Hematopoietic multipotent progenitor cell (in vitro differentiated cells): ENCODE results near the gene ETHE1. TPM values are rescaled to one million over a fixed set of nuclear protein-coding genes. Genes with fewer than 3 reads are reported as not detected.

ENCODE experiments used
- DNase-seq, 3 donors: peaks; one replicate each; pipeline ENCODE4 v3.0.0-alpha.2; 2011 to 2015; ENCODE audit warnings: low read depth in 2 of 3, low spot score in 2 of 3
- total RNA-seq: library from RNA; depleted of rRNA; stranded (reverse); fragments of >200 nt; gene quantifications from one replicate; pipeline ENCODE4 v1.2.3, GENCODE V29; 2012

ETHE1 gene, protein sequence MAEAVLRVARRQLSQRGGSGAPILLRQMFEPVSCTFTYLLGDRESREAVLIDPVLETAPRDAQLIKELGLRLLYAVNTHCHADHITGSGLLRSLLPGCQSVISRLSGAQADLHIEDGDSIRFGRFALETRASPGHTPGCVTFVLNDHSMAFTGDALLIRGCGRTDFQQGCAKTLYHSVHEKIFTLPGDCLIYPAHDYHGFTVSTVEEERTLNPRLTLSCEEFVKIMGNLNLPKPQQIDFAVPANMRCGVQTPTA
- 112 TPM for total RNA-seq

DNA sequence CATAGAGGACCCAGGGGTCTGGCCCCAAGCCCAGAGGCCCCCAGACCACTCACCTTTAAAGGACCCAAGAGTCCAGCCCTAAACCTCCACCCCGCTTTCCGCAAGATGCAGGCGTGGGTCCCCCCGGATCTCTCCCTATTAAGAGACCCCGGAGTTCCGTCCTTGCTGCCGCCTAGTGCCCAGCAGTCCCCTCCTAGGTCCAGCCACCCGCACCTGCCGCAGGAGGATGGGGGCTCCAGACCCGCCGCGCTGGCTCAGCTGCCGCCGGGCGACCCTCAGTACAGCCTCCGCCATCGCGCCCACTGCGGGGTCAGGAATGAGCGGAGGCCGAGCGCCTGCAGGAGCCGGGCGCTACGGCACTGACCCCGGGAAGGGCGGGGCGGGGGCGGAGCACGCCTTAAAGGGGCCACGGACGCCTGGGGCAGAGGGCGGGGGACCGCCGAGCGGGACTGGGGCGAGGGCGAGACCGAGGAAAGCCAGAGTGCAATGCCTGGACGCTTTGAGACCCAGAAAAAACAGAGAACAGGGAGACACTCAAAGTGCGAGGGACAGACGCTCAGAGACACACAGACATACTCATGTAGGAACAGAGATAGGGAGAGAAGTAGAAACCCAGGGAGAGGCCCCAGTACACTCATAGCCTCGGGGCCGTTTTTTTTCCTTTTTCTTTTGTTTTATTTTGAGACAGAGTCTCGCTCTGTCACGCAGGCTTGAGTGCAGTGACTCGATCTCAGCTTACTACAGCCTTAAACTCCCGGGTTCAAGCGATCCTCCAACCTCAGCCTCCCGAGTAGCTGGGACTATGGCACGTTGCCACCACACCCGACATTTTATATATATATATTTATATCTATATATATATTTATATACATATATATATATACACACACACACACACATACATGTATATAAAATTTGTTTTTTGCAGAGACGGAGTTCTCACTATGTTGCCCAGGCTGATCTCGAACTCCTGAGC lies at the start of gene ETHE1:
TSS of gene ETHE1 (minus strand) at position 318 of the 976 bp plus-strand sequence. CDS start at position 294, 24 bp downstream.
- DNase-seq, result peak in 2 of 3 donors; percentile 63 to 64

DNA sequence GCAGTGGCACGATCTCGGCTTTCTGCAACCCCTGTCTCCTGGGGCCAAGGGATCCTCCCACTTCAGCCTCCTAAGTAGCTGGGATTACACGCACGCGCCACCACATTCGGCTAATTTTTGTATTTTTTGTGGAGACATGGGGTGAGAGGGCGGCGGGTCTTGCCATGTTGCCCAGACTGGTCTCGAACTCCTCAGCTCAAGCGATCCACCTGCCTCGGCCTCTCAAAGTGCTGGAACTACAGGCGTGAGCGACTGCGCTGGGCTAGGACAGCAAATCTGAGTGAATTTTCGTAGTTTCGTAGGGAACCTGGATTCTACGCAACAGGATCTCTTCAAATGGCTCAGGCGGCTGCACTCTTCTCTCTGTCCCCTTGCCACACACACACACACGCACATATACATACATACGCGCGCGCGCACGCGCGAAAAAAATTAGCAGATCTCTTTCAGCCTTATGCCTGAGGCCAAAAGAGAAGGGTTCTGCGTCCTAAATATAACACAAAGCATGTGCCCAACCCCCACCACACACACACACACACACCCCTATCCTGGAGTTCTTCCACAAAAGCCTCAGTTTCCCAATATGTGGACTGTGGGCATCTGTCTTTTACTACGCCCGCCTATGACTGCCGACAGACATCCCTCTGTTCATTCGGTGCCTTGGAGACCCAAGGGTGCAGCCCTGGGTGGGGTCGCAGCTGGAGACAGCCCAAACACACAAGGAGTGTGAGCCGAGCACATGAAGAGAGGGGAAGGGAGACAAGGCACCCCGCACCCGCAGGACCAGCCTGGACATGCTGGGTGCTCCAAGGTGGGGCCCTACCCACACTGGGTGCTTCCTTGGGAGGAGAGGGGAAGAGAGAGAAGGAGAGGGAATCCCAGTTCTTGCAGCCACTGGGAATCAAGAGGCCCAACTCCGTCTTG lies 49.2 kb upstream of the ETHE1 start:
- DNase-seq, result no peak

DNA sequence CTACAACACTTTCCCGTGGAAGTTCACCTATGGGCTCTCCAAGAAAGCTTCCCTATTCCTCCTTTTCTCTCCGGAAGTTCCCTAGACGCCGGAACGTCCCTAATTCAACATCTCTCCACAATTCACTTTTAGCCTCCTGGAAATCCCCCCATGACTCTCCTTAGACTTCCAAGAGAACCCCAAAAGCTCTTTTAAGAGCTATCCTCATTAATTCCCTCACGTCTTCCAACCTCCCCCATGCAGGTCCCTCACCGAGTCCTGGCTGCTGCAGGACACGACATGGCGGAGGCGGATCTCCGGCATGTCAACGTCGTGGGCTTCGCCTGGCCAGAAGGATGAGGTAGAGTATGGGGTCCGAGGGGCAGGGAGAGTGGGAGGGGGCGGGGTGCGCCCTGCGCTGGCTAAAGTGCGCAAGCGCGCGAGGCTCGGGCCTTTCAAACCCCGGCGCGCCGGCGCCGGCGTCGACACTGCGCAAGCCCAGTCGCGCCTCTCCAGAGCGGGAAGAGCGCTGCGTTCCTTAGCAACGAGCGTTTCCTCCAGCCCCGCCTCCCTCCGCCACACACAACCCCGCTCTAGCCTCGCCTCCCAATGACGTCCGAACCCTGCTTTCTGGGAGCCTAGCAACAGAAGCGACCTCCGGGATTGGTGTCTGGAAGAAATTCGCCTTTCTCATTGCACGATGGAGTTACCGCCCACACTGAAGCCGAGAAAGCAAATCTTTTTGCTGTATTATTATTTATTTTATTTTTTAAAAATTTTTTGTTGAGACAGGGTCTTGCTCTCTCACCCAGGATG lies 48.4 kb upstream of the ETHE1 start, which contains the start of the genes PINLYP and XRCC1:
TSS of gene PINLYP (plus strand) at position 646 of the 795 bp plus-strand sequence. CDS start 1,391 bp downstream, outside the sequence.
TSS of gene XRCC1 (minus strand) at position 372 of the 795 bp plus-strand sequence. CDS start at position 303, 69 bp downstream.
- peak; percentile 93 to 100 (median 99) for DNase-seq

DNA sequence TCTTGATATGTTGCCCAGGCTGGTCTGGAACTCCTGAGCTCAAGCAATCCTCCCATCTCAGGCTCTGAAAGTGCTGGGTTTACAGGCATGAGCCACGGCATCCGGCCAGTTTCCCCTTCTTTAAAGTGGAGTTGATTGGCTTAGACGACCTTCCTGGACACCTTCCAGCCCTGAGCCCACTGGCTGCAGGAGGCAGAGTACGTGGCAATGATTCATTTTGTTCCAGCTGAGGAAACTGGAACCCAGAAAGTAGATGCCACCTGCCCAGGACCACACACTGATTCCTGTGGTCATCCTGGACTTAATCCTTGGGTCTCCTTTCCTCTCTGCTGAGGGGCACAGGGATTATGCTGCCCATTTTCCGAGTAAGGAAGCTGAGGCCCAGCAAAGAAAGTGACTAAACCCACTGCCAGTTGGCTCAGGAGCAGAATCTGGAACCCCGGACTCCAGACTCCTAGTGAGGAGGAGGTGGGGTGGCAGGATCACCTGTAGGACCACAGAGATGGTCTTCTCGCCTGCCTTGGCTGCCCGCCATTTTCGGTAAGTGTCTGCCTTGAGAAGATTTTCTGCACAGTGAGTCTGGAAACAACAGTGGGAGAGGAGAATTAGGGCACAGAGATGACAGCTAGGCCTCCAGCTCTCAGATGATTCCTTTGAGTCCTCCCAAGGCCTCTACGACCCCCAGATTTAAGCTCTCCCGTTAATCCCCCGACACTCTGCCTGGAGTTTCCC lies 47.6 kb upstream of the ETHE1 start:
- no peak for DNase-seq

DNA sequence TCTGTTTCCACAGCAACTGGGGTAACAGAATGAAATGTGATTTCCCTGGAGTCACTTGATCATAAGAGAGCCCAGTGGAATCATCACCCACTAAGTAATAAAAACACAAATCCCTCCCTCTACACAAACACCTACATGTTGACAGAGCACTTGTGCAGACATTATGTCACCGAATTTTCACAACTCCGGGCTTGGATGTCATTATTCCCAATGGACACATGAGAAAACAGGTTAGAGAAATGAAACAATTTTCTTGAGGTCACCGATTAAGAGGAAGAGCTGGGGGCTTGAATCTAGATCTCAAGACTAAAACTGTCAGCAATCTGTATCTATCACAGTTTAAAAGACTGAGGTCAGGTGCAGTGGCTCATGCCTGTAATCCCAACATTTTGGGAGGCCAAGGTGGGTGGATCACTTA lies 45.2 kb upstream of the ETHE1 start:
- DNase-seq, result no peak

DNA sequence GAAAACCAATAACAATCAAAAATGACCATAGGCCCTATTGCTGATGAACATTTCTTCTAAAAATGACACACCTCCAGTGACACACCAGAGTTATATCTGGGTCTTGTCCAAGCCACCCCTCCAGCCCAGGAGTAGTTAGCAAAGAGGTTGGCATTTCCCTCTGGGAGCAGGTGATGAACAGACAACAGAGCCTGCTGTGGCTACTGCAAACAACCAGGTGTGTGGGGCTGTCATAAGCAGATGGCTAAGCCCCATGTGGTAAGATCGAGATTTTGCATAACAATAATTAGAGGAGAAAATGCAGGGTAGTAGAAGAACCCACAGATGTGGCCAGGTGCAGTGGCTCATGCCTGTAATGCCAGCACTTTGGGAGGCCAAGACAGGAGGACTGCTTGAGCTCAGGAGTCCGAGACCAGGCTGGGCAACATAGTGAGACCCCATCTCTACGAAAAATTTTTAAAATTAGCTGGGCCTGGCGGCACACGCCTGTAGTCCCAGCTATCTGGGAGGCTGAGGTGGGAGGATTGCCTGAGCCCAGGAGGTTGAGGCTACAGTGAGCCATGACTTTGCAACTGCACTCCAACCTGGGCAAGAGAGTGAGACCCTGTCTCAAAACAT lies 43.3 kb upstream of the ETHE1 start:
- DNase-seq, result no peak

DNA sequence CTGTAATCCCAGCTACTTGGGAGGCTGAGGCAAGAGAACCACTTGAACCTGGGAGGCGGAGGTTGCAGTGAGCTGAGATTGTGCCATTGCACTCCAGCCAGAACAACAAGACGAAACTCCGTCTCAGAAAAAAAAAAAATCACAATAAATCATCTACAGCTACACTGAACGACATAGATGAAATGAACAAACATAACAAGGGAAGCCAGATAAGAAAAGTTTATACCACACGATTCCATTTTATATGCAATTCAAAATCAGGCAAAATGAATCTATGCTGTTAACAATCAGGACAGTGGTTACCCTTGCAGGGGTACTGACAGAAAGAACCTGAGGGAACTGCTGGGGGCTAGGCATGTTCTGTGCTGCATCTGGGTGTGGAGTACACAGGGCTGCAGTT lies 42.7 kb upstream of the ETHE1 start:
- DNase-seq, result no peak

DNA sequence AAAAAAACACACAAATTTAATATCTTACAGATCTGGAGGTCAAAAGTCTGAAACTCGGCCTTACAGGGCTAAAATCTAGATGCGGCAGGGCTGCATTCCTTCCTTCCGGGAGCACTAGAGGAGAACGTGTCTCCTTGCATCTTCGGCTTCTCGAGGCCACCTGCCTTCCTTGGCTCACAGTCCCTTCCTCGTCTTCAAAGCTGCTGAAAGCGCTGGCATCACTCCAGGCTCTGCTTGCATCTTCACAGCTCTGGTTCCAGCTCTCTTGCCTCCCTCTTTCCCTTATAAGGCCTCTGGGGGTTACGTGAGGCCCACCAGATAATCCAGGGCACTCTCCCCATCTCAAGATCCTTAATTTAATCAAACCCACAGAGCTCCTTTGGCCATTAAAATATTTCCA lies 37.8 kb upstream of the ETHE1 start:
- DNase-seq, result no peak

DNA sequence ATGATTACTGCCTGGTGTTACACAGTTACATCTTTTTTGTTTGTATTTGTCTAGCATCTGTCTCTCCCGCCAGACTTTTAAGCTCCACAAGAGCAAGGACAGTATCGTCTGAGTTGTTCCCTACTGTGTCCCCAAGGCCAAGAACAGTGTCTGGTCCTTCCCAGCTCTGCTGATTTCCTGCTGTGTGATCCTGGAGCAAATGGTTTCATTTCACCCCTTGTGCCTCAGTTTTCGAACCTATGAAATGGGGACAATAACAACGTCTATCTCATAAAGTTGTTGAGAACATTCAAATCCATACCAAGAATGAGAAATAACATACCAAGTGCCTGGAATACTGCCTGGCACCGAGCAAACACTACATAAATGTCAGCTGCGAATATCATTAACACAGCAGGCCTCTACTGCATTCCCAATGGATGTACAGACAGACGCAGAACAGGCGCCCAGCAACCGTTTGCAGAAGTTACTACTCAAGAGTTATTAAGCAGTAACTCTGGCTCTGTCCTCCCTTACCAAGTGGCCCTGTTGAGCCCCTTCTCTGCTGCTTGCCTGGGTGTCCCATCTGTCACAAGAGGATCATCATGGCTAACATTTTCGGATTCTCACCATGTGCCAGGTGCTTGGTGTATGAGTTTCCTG lies 36.9 kb upstream of the ETHE1 start:
- DNase-seq, result no peak

DNA sequence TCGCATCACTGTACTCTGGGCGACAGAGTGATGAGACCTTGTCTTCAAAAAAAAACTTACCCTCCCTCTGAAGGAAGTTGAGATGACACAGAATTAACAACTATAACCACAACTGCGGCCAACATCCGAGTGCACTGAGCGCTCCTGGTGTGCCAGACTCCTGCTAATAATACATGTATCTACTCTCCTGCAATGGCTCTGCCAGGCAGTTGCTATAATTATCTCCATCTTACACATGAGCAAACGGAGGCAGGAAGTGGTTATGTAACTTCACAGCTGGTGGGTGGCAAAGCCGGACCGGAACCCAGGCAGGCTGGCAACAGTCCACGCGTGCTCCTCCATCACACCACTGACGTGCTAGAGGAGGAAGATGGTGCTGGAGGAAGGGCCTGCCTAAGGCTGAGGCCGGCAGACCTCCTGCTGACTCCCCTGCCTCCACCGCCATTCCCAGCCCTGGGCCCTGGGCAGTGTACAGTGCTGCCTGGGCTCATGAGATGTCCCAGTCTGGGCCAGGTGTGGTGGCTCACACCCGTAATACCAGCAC lies 35.8 kb upstream of the ETHE1 start:
- DNase-seq, result peak; percentile 59 to 98 (median 96)

DNA sequence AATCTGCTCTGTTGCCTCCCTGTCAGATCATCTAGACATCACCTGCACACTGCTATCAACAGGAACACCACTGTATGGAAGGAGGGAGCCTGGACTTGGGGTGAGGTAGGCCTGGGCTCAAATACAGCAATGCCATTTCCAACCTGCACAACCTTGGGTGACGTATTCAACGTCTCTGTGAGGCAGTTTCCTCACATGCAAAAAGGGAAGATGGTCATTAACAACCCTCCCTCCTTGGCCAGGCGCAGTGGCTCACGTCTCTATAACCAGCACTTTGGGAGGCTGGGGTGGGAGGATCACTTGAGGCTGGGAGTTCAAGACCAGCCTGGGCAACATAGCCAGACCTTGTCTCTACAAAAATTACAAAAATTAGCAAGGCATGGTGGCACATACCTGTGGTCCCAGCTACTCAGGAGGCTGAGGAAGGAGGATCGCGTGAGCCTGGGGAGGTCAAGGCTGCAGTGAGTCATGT lies 35.3 kb upstream of the ETHE1 start:
- DNase-seq, result peak in 1 of 3 donors; percentile 42

DNA sequence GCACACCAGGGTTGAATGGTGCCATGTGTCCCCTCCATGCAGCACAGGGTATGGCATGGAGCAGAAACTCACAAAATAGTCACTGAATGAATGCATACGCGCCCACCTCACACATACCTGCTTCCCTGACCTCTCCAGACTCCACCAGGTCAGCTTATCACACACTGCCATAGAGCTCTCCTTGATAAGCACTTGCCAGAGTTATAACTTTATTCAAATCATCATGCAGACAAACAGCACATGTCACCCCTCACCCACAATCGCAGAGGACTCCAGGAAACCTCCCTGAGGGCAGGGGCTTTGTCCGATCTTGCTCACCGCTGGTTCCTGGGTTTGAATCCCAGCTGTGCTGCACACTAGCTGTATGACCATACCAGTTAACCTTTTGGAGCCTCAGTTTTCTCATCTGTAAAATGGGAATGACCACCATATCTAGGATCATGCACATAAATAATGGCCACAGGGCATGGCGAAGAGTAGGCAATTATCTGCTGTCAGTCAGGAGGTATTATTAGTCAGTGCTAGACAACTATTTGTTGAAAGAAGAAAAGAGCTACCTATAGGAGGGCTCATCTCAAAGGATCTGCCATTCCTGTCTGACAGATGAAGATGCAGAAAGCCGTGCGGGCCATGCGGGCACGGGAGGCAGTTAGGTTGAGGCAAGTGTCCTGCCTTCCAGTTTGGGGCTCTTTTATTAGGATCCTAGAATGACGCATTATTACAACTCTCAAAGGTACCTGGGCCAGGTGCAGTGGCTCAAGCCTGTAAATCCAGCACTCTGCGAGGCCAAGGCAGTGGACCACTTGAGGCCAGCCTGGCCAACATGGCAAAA lies 34.4 kb upstream of the ETHE1 start:
- no peak for DNase-seq

DNA sequence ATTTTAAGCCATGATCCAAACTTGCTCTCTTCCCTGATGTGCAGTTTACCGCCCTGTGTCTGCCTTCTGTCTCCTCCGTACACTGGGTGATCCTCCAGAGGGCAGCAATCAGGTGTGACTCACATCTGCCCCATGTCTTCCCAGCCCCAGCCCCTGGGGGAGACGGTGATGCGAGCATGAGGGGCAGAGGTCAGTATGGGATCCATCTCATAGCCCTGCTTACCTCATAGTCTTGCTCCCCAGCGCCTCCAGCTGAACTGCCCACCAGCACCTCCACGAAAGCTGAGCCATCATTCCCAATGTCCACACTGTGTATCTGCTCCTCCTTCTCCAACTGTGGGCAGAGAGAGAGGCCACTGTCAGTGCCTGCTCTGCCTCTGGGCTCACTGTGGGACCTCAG lies 33.7 kb upstream of the ETHE1 start:
- DNase-seq, result peak in 2 of 3 donors; percentile 29 to 50

DNA sequence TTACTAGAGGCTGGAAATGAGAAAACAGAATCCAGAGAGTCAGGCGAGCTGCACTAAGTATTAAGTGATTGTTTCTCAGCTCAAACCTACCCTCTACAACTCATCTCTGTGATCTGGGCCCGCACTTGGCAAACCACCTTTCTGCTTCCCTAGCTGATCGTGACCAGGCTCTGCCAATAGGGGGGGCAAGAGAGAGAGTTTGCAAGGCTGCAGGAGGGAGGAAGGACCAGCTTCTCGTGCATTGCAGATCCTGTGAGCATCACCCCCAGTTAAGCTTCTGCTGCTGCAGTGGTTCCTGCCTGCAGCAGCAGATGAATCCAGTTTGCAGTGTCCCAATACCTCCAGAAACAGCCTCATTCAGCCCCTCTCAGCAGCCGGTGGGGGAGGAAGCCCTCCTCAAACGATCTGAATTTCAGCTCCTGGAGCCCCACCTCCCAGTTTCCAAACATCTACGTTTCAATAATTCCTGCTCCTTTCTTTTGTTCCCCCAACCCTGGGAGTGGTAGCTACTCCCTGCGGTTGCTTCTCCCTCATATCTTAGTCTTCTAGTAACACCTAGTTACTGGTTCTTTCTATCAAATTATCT lies 28.3 kb upstream of the ETHE1 start:
- DNase-seq, result peak; percentile 53 to 91 (median 80)

DNA sequence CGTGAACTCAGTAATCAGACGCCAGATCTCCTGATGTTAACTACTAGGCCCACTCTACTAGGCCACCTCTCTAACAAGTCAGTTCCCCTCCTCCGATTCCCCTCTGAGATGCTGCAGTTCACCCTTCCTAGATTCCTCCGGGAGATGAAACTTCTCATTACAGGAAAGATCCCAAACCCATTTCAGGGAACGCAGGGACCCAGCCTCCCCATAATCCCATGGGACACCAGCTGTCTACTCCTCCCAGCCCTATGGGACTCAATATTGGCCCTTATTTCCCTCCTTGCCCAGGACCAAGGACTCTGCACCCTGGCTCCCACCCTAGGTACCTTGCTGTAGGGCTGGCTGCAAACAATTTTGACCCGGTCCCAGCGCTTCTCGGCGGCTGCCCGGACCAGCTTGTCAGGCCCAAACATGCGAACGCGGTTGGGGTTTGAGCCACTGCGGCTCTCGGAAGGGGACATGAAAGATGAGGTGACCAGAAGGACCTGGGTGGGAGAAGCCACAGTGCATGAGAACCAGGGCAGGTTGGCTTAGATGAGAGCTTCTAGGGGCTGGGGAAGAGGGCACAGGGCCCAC lies 27.4 kb upstream of the ETHE1 start:
- no peak for DNase-seq

DNA sequence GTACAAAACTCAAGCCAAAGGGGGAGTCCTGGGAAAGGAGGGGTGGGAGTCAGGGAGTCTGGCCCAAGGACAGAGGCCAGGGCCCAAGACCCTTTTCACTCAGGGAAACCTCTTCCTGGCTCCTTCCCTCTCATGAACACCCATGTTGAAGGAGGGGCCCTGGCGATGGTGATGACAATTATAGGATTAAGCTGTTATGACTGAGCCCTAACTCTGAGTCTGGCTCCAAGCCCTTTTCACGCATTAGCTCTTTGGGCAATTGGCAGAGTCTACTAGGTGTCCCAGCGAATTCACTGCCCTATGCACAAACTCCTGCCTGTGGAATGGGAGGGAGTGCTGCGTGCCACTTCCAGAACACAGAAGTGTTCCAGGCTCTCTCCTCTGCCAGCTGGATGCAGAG lies 26.7 kb upstream of the ETHE1 start:
- DNase-seq, result no peak
